ENCODE results near the gene RPL18A. TPM values are rescaled to one million over a fixed set of nuclear protein-coding genes. Genes with fewer than 3 reads are reported as not detected.
"Not testable (repeated sequence)": the region's sequence is repeated elsewhere in the genome, so short reads cannot be mapped to it uniquely, and the experiment has no call there.

The RPL18A gene
- total RNA-seq, 2 experiments from 2014 or later, result 2,078 to 2,184 TPM

DNA sequence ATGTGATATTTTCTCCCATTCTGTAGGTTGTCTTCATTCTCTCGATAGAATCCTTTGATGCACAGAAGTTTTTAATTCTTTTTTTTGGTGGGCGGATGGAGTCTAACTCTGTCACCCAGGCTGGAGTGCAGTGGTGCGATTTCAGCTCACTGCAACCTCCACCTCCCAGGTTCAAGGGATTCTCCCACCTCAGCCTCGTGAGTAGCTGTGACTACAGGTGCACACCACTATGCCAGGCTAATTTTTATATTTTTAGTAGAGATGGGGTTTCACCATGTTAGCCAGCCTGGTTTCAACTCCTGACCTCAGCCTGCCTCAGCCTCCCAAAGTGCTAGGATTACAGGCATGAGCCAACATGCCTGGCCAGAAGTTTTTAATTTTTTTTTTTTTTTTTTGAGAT lies 27.5 kb downstream of the RPL18A start:
- DNase-seq; ATAC-seq; H3K4me1 Mint-ChIP-seq (ENCODE audit: low read depth); POLR2A ChIA-PET; H3K36me3 Mint-ChIP-seq (ENCODE audit: low read depth); CTCF ChIA-PET; H3K4me3 Mint-ChIP-seq; H3K27ac Mint-ChIP-seq; H3K9me3 Mint-ChIP-seq (ENCODE audit: insufficient read depth); H3K27me3 Mint-ChIP-seq (ENCODE audit: low read depth): not testable (repeated sequence)

DNA sequence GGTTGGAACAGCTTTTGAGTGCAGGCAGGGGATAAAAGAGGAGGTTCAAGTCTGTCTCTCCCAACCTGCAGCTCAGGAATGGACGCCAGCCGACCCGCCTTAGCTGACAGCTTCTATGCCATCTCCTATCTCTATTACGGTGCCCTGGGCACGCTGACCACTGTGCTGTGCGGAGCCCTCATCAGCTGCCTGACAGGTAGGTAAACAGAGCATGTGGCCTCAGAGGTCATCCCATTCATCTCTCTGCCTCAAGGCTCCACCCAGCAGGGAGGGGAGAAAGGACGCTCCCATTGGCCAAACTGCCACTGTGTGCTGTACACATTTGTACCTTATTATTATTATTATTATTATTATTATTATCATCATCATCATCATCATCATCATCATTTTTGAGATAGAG lies 28.6 kb downstream of the RPL18A start:
- no peak overlapping the region for H3K4me3 Mint-ChIP-seq
- CTCF ChIA-PET, result no interaction called here
- POLR2A ChIA-PET, result no interaction called here
- no peak overlapping the region for H3K27ac Mint-ChIP-seq
- no peaks in the 10 kb centered on the region for H3K27me3 Mint-ChIP-seq (ENCODE audit: low read depth)
- ATAC-seq, result no peak
- no peaks in the 10 kb centered on the region for H3K36me3 Mint-ChIP-seq (ENCODE audit: low read depth)
- H3K9me3 Mint-ChIP-seq (ENCODE audit: insufficient read depth), result no peaks in the 10 kb centered on the region
- no peak for DNase-seq
- H3K4me1 Mint-ChIP-seq (ENCODE audit: low read depth), result no peaks in the 10 kb centered on the region

DNA sequence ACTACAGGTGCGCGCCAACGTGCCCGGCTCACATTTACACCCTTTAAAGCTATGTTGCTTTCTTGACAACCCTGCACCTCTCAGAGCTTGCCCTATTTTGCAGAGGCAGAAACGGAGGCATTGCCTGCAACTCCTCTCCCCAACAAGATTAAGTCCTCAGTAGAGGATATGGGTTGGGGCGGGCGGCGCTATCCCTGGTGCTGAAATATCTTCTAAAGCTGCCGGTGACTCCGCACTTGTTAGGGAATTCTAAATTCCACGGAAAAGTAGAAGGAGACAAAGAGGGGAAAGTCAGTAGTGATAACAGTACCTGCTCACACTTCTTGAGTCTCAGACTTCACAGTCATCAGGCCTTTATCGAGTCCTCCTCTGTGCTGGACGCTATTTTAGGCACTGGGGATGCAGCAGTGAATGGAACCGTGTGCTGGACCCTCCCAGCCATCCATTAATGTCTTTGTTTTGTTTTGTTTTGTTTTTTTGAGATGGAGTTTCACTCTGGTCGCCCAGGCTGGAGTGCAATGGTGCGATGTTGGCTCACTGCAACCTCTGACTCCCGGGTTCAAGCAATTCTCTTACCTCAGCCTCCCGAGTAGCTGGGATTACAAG lies 30.0 kb downstream of the RPL18A start:
- Mint-ChIP-seq H3K27ac (no peak overlapping the region), H3K27me3 (ENCODE audit: low read depth) (no peaks in the 10 kb centered on the region), H3K4me3 (no peak overlapping the region), H3K4me1 (ENCODE audit: low read depth) (no peaks in the 10 kb centered on the region), H3K36me3 (ENCODE audit: low read depth) (no peaks in the 10 kb centered on the region), H3K9me3 (ENCODE audit: insufficient read depth) (no peaks in the 10 kb centered on the region)
- ATAC-seq (peak; percentile 57), DNase-seq (peak; percentile 44)
- CTCF ChIA-PET, result no interaction called here
- POLR2A ChIA-PET, result no interaction called here

DNA sequence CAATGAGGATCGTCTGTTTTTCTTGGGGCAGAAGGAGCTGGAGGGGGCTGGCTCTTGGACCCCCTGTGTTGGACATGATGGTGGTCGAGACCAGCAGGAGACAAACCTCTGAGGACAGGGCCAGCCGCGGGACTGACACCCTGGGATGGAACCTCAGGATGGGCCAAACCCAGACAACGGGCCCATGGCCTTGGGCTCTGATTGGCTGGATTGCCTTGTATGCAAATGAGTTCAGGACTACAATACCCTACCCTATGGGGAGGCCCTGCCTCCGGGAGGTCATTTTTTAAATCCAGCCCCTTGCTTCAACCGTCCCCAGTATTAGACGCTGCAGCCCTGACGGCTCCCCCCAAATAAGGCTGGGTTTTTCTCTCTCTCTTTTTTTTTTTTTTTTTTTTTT lies 34.1 kb downstream of the RPL18A start:
- ChIA-PET CTCF (no interaction called here), POLR2A (no interaction called here)
- Mint-ChIP-seq H3K9me3 (ENCODE audit: insufficient read depth) (no peaks in the 10 kb centered on the region), H3K27me3 (ENCODE audit: low read depth) (no peaks in the 10 kb centered on the region), H3K4me3 (no peak overlapping the region), H3K4me1 (ENCODE audit: low read depth) (no peaks in the 10 kb centered on the region), H3K27ac (no peak overlapping the region), H3K36me3 (ENCODE audit: low read depth) (no peaks in the 10 kb centered on the region)
- ATAC-seq, result no peak
- no peak for DNase-seq

DNA sequence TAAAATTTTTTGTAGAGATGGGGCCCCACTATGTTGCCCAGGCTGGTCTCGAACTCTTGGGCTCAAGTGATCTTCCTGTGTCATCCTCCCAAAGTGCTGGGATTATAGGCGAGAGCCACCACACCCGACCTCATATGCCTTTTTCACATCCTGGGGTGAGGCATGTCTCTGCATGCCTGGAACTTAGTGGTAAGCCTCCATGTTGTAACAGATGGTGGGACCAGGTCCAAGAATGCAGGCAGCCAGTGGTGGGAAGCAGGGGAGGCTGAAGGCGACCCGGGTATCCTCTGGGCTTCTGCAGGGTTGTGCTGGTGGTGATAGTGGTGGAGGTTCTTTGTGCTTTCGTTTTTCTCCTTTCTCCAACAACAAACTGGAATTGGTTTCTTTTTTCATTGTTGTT lies 43.0 kb downstream of the RPL18A start:
- no peak overlapping the region for H3K4me3 Mint-ChIP-seq
- no peak overlapping the region for H3K27ac Mint-ChIP-seq
- H3K36me3 Mint-ChIP-seq (ENCODE audit: low read depth), result no peaks in the 10 kb centered on the region
- POLR2A ChIA-PET, result no interaction called here
- no peaks in the 10 kb centered on the region for H3K9me3 Mint-ChIP-seq (ENCODE audit: insufficient read depth)
- CTCF ChIA-PET, result no interaction called here
- DNase-seq (no peak), ATAC-seq (no peak)
- peaks cover 4% of the 10 kb centered on the region for H3K4me1 Mint-ChIP-seq (ENCODE audit: low read depth)
- H3K27me3 Mint-ChIP-seq (ENCODE audit: low read depth), result peaks cover 7% of the 10 kb centered on the region

DNA sequence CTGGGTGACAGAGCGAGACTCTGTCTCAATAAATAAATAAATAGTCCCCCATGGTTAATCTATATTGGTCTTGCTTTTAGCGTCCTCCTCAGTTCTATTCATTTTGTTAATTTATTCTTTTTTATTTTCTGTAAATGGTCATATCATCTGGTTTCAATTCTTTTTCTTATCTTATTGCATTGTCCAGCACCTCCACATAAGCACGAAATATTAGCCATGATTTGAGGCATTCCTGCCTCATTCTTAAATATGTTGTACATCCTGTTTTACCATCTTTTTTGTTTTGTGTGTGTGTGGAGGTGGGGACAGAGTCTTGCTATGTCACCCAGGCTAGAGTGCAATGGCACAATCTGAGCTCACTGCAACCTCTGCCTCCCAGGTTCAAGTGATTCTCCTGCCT lies 48.5 kb downstream of the RPL18A start:
- ATAC-seq (no peak), DNase-seq (no peak)
- ChIA-PET POLR2A (no interaction called here), CTCF (interaction anchor here (1.4 to 1.5 kb wide), 2 partner anchors 24 to 49 kb away, joined by 4 read pairs; partner anchors contain the start of genes CCDC124 and RPL18A)
- no peaks in the 10 kb centered on the region for H3K36me3 Mint-ChIP-seq (ENCODE audit: low read depth)
- H3K4me1 Mint-ChIP-seq (ENCODE audit: low read depth), result no peaks in the 10 kb centered on the region
- H3K9me3 Mint-ChIP-seq (ENCODE audit: insufficient read depth), result peaks cover 4% of the 10 kb centered on the region
- no peak overlapping the region for H3K27ac Mint-ChIP-seq
- no peak overlapping the region for H3K4me3 Mint-ChIP-seq
- H3K27me3 Mint-ChIP-seq (ENCODE audit: low read depth), result no peaks in the 10 kb centered on the region

DNA sequence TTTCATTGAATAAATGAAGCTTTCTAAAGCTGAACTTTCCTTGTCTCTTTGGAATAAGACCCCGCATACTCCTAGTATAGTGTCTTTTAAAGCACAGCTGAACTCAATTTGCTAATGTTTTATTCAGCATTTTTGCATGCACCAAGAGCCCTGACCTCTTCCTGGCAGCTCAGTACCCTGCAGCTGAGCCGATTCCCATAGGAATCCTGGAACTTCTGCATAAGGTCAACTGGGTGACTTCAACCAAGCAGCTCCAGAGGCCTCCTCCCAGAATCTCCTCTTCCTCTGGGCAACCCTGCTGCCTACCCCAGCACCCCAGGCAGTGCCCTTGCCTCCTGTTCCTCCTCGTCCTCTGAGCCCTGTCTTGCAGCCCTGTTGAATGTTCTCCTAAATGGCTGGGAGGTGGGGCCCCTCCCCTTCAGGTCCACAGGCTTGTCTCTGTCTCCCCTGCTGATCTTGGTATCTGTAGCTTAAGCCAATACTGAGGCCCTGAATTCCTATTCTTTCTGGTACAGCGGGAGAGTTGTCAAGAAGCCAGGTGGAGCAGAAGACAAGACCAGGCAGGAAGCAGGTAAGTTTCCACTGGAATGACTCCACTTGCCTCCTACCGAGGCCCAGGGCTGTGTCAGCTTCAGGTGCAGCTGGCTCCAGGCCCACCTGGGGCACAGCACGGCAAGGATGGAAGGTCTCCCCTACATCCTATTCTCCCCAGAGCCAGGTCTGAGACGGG lies 49.5 kb downstream of the RPL18A start:
- POLR2A ChIA-PET, result no interaction called here
- Mint-ChIP-seq H3K4me1 (ENCODE audit: low read depth) (no peaks in the 10 kb centered on the region), H3K4me3 (no peak overlapping the region), H3K9me3 (ENCODE audit: insufficient read depth) (peaks cover 4% of the 10 kb centered on the region), H3K27me3 (ENCODE audit: low read depth) (no peaks in the 10 kb centered on the region), H3K27ac (no peak overlapping the region), H3K36me3 (ENCODE audit: low read depth) (no peaks in the 10 kb centered on the region)
- CTCF ChIA-PET, result interaction anchor here (1.4 to 1.5 kb wide), 2 partner anchors 23 to 50 kb away, joined by 4 read pairs; partner anchors contain the start of genes CCDC124 and RPL18A
- ATAC-seq (no peak), DNase-seq (no peak)

DNA sequence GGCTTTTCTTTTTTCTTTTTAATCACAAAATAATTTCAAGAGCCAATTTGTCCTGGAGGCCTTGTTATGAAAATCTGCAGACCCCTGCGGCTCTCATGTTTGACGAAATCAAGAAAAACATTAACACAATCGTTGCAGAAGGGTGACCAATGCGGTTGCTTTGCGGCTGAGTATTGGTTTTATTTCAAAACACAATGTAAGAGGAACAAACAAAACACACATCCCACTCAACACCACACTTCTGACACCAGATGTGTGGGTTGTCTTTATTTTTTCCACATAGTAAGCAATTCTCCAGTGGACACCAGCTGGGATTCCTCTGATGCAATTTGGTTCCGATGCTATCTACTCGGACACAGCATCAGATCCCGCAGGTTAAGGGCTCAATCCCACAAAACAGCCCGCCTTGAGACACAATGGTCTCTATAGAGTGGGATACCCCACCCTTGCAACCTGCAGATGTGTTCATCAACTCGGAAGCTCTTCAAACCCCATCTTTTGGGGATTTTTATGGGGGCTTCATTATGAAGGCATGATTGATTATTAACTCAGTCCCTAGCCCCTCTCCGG lies 51.2 kb downstream of the RPL18A start:
- Mint-ChIP-seq H3K9me3 (ENCODE audit: insufficient read depth) (peaks cover 4% of the 10 kb centered on the region), H3K4me3 (no peak overlapping the region), H3K27me3 (ENCODE audit: low read depth) (no peaks in the 10 kb centered on the region), H3K27ac (no peak overlapping the region), H3K36me3 (ENCODE audit: low read depth) (no peaks in the 10 kb centered on the region), H3K4me1 (ENCODE audit: low read depth) (no peaks in the 10 kb centered on the region)
- ChIA-PET CTCF (interaction anchor here (1.1 kb wide), 1 partner anchor 22 kb away, joined by 3 read pairs; the partner anchor contains the start of gene CCDC124), POLR2A (interaction anchor here (0.7 kb wide), 1 partner anchor 658 kb away, joined by 4 read pairs; no protein-coding TSS in a partner anchor)
- ATAC-seq (no peak), DNase-seq (no peak)

Other genes starting within 250 kb of the RPL18A start
- gene UNC13A, start 171.6 kb upstream of the RPL18A start, total RNA-seq, result under 1 TPM; 0.03 TPM
- gene MAP1S, start 140.4 kb upstream of the RPL18A start, total RNA-seq, result 10 to 100 TPM; 79.0 to 83.8 TPM
- 10 to 100 TPM; 55.0 to 58.1 TPM for gene FCHO1, start 108.4 kb upstream of the RPL18A start, total RNA-seq
- under 1 TPM in 1 of 2 experiments, not detected in 1; 0.13 TPM for gene B3GNT3, start 64.8 kb upstream of the RPL18A start, total RNA-seq
- 1 to 10 TPM; 5.0 to 6.4 TPM for gene INSL3, start 38.4 kb upstream of the RPL18A start, total RNA-seq
- gene JAK3, start 11.9 kb upstream of the RPL18A start, total RNA-seq, result 100 to 1,000 TPM; 125 to 127 TPM
- gene SLC5A5, start 12.0 kb downstream of the RPL18A start, total RNA-seq, result 1 to 10 TPM; 1.5 to 1.8 TPM
- gene CCDC124, start 73.1 kb downstream of the RPL18A start, total RNA-seq, result 10 to 100 TPM; 85.8 to 88.0 TPM
- not detected for gene KCNN1, start 107.2 kb downstream of the RPL18A start, total RNA-seq
- gene ARRDC2, start 148.3 kb downstream of the RPL18A start, total RNA-seq, result 10 to 100 TPM; 33.8 to 34.2 TPM
- 10 to 100 TPM; 75.2 to 78.6 TPM for gene IL12RB1, start 227.0 kb downstream of the RPL18A start, total RNA-seq
- 10 to 100 TPM; 22.9 to 25.1 TPM for gene MAST3, start 237.9 kb downstream of the RPL18A start, total RNA-seq

All from activated CD8-positive, alpha-beta T cell treated with anti-CD3 and anti-CD28 coated beads, Interleukin-2, amount 10 ng/mL, durations not matched to agents 7 days and 5 days (primary cell).